ENCODE results near the gene DIRAS2. TPM values are rescaled to one million over a fixed set of nuclear protein-coding genes. Genes with fewer than 3 reads are reported as not detected.

The DIRAS2 gene
- total RNA-seq = under 1 TPM in 5 of 7 donors, not detected in 2; 0.07 to 0.25 (median 0.18) TPM
- under 1 TPM in 1 of 2 donors, not detected in 1; 0.07 TPM for polyA plus RNA-seq
- long read RNA-seq, donor 1 = 0 reads
- long read RNA-seq, donor 2, full-length matches to known transcripts = 2 of 2 reads
- long read RNA-seq, donor 2, partial matches to known transcripts = 0 of 2 reads
- long read RNA-seq, donor 2, other reads (novel, unspliced or antisense) = 0 of 2 reads
- long read RNA-seq, donor 3 = 0 reads

DNA sequence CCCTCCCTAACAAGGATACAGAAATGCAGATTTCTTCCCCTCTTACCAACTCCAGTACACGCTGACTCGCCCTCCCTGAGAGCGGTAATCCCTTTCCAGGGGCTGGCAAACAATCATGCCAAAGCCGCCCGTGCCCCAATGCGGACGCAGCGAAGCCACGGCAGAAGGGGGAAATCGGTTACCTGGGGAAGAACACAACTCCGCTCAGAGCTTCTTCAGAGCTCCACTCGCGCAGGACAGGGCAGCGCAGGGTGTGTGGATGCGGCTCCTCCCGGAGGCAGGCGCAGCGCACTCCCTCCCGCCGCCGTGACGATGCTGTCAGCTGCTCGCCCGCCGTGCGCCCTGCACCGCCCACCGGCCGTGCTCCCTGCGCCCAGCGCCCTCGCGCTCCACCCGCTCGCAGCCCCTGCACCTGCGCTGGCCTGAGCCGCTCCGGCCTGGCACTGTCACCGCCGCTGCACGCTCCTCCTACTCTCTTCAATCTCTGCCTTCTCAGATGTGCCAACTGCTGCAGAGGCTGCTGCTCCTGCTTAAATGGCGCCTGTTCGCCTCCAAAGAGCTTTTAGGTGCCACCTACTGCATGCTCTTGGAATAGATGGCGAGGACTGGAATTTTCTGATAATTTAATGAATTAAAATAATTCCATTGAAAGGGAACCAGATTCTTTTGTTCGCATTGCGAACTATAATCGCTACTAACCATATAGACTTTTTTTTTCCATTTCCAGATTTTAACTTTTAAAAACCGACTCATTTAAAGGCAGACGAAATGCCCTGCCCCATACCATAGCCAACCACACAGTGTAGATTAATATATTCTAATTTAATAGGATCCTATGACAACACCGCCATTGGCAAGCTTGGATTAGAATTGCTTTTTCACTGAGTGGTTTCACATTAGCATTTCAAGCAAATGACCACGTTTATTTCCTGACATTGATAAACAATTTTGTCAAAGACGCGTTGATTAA, at the start of gene DIRAS2:
Gene DIRAS2 (minus strand): TSS at position 255 of the 970 bp plus-strand sequence. CDS start 28,997 bp downstream, outside the sequence.
- Histone ChIP-seq H3K36me3 (no peaks in the 10 kb centered on the region), H3K27ac (no peak within 1 kb of the TSS), H3K4me3 (no peak within 1 kb of the TSS), H3K9me3 (no peaks in the 10 kb centered on the region), H3K4me1 (ENCODE audit: insufficient read depth) (no peaks in the 10 kb centered on the region), H3K27me3 (no peaks in the 10 kb centered on the region)
- TF ChIP-seq, protein P1, sequence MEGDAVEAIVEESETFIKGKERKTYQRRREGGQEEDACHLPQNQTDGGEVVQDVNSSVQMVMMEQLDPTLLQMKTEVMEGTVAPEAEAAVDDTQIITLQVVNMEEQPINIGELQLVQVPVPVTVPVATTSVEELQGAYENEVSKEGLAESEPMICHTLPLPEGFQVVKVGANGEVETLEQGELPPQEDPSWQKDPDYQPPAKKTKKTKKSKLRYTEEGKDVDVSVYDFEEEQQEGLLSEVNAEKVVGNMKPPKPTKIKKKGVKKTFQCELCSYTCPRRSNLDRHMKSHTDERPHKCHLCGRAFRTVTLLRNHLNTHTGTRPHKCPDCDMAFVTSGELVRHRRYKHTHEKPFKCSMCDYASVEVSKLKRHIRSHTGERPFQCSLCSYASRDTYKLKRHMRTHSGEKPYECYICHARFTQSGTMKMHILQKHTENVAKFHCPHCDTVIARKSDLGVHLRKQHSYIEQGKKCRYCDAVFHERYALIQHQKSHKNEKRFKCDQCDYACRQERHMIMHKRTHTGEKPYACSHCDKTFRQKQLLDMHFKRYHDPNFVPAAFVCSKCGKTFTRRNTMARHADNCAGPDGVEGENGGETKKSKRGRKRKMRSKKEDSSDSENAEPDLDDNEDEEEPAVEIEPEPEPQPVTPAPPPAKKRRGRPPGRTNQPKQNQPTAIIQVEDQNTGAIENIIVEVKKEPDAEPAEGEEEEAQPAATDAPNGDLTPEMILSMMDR (IDR thresholded peaks at IDR 0.05) = no peak
- no peak for TF ChIP-seq EP300 (IDR thresholded peaks at IDR 0.05)
- no peak for TF ChIP-seq POLR2A (IDR thresholded peaks at IDR 0.05)
- intact Hi-C loops (cut with DNase I) = no loop called here
- WGBS, 3 donors = 6 to 7% (median 6%) methylated on average over 48 to 53 of the region's 53 CpGs
- DNase-seq = peak in 1 of 5 donors; percentile 37

DNA sequence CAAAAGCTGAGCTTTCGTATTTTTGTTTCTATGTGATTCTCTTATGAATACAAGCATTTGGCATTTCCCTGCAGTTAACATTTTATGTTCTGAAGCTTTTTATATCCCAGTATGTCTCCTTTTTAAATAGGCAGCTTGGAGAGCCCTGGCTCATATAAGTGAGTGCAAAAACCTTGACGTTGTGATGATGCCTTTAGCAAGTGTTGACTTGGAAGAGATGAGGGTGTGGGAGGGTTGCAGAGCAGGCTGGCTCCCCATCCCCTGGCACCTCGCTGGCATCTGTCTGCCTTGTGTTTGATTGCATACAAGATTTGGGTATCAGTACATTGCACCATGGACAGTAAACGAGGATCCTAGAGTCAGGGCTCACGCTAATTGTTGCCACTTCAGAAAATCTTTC, 42.1 kb upstream of the DIRAS2 start:
- H3K36me3 ChIP-seq = no peaks in the 10 kb centered on the region
- no peak for DNase-seq
- H3K27ac ChIP-seq = no peak overlapping the region
- H3K4me3 ChIP-seq = no peak overlapping the region
- TF ChIP-seq POLR2A (IDR thresholded peaks at IDR 0.05) (no peak), EP300 (IDR thresholded peaks at IDR 0.05) (no peak)
- TF ChIP-seq, protein P1 (IDR thresholded peaks at IDR 0.05) = no peak
- H3K4me1 ChIP-seq (ENCODE audit: insufficient read depth) = no peaks in the 10 kb centered on the region
- intact Hi-C loops (cut with DNase I) = no loop called here
- WGBS, 3 donors = 48 to 61% (median 54%) methylated on average over 5 of the region's 5 CpGs
- H3K27me3 ChIP-seq = no peaks in the 10 kb centered on the region
- no peaks in the 10 kb centered on the region for H3K9me3 ChIP-seq

- intact Hi-C loops (cut with DNase I) = no loop called here
- H3K27ac ChIP-seq = no peak overlapping the region
- TF ChIP-seq EP300 (IDR thresholded peaks at IDR 0.05) (no peak), POLR2A (IDR thresholded peaks at IDR 0.05) (no peak)
- TF ChIP-seq, protein P1 (IDR thresholded peaks at IDR 0.05) = no peak
These were observed 41.5 kb upstream of the DIRAS2 start for GRCh38 chr9:90684106-90684505.

GRCh38 chr9:90680534-90680933, 37.9 kb upstream of the DIRAS2 start:
- WGBS, 3 donors = 60 to 80% (median 69%) methylated on average over 6 of the region's 6 CpGs
- H3K4me1 ChIP-seq (ENCODE audit: insufficient read depth) = no peaks in the 10 kb centered on the region
- TF ChIP-seq EP300 (IDR thresholded peaks at IDR 0.05) = no peak
- no peak for TF ChIP-seq POLR2A (IDR thresholded peaks at IDR 0.05)
- TF ChIP-seq, protein P1 (IDR thresholded peaks at IDR 0.05) = no peak
- intact Hi-C loops (cut with DNase I) = no loop called here
- no peaks in the 10 kb centered on the region for H3K36me3 ChIP-seq
- H3K9me3 ChIP-seq = no peaks in the 10 kb centered on the region
- H3K27ac ChIP-seq = no peak overlapping the region
- H3K4me3 ChIP-seq = no peak overlapping the region
- no peaks in the 10 kb centered on the region for H3K27me3 ChIP-seq
- no peak for DNase-seq

More at GRCh38 chr9:90684106-90684505, 41.5 kb upstream of the DIRAS2 start:
- no peak overlapping the region for H3K4me3 ChIP-seq
- H3K9me3 ChIP-seq = no peaks in the 10 kb centered on the region
- H3K27me3 ChIP-seq = no peaks in the 10 kb centered on the region
- H3K36me3 ChIP-seq = no peaks in the 10 kb centered on the region
- no peaks in the 10 kb centered on the region for H3K4me1 ChIP-seq (ENCODE audit: insufficient read depth)
- DNase-seq = no peak
- WGBS, 3 donors = 72 to 87% (median 74%) methylated on average over 1 of the region's 1 CpG

Data from ovary (tissue), 10 donors.